C4-2B (cell line): Measurements from ENCODE around the gene SHQ1.

Source experiments
- H3K27ac ChIP-seq: fragments of 450-650 bp; 2 replicates; pipeline ENCODE4 v1.5.1; 2017
- CTCF ChIP-seq: fragments of 450-650 bp; conservative IDR thresholded peaks from 2 replicates; pipeline ENCODE4 v1.5.1; 2017; ENCODE audit warnings: mild to moderate bottlenecking
- ZFX ChIP-seq: fragments of 450-650 bp; IDR thresholded peaks from 2 replicates; pipeline ENCODE4 v1.6.1; 2017

SHQ1 gene

GRCh38 chr3:72761410-72761809 lies 86.8 kb downstream of the SHQ1 start:
- TF ChIP-seq ZFX = no peak
- no peak for TF ChIP-seq CTCF
- no peak overlapping the region for H3K27ac ChIP-seq

GRCh38 chr3:72760225-72760624 lies 88.0 kb downstream of the SHQ1 start:
- TF ChIP-seq CTCF (no peak), ZFX (no peak)
- no peak overlapping the region for H3K27ac ChIP-seq

GRCh38 chr3:72756900-72757299 lies 91.3 kb downstream of the SHQ1 start:
- no peak for TF ChIP-seq CTCF
- H3K27ac ChIP-seq = no peak overlapping the region

- H3K27ac ChIP-seq = no peak overlapping the region
- TF ChIP-seq CTCF (no peak), ZFX (no peak)
These were observed 93.7 kb downstream of the SHQ1 start for GRCh38 chr3:72754582-72754981.

GRCh38 chr3:72753495-72753894 lies 94.8 kb downstream of the SHQ1 start:
- TF ChIP-seq ZFX (no peak), CTCF (no peak)
- no peak overlapping the region for H3K27ac ChIP-seq

GRCh38 chr3:72750405-72750965 lies 97.8 kb downstream of the SHQ1 start:
- TF ChIP-seq CTCF = no peak
- TF ChIP-seq ZFX = no peak

GRCh38 chr3:72748659-72749058 lies 99.6 kb downstream of the SHQ1 start:
- no peak for TF ChIP-seq ZFX
- no peak for TF ChIP-seq CTCF
- H3K27ac ChIP-seq = peak overlapping the region; percentile 94

More at GRCh38 chr3:72750405-72750965, 97.8 kb downstream of the SHQ1 start:
- H3K27ac ChIP-seq = peak overlapping the region; percentile 60
